ENCODE results near the gene KIF26A. TPM values are rescaled to one million over a fixed set of nuclear protein-coding genes. Genes with fewer than 3 reads are reported as not detected.

The KIF26A gene
- polyA plus RNA-seq, 1 donor from 2014 or later, result 11.2 TPM

GRCh38 chr14:104135904-104136471 is 2.4 kb upstream of the KIF26A start:
- H3K9ac ChIP-seq (ENCODE audit: low read length), result peak overlapping the region; percentile 72
- H3K9me2 ChIP-seq (ENCODE audit: insufficient read depth, low read length), result no peaks in the 10 kb centered on the region
- H3F3A ChIP-seq (ENCODE audit: insufficient read depth, low read length, poor library complexity, severe bottlenecking), result no peaks in the 10 kb centered on the region
- H3K27me3 ChIP-seq (ENCODE audit: insufficient read depth, low read depth, low read length), result peaks cover 29% of the 10 kb centered on the region
- TF ChIP-seq MXI1 (conservative IDR thresholded peaks at IDR 0.05; ENCODE audit: poor library complexity, severe bottlenecking) (no peak), REST (IDR thresholded peaks at IDR 0.05; ENCODE audit: borderline replicate concordance) (no peak), POLR2AphosphoS5 (IDR thresholded peaks at IDR 0.05) (peak; percentile 6), SMC3 (conservative IDR thresholded peaks at IDR 0.05; ENCODE audit: poor library complexity) (no peak), RAD21 (conservative IDR thresholded peaks at IDR 0.05) (no peak), EZH2 (IDR thresholded peaks at IDR 0.05; ENCODE audit: borderline replicate concordance, insufficient read depth, low read length, poor library complexity, severe bottlenecking) (no peak)
- TF ChIP-seq, protein P1, sequence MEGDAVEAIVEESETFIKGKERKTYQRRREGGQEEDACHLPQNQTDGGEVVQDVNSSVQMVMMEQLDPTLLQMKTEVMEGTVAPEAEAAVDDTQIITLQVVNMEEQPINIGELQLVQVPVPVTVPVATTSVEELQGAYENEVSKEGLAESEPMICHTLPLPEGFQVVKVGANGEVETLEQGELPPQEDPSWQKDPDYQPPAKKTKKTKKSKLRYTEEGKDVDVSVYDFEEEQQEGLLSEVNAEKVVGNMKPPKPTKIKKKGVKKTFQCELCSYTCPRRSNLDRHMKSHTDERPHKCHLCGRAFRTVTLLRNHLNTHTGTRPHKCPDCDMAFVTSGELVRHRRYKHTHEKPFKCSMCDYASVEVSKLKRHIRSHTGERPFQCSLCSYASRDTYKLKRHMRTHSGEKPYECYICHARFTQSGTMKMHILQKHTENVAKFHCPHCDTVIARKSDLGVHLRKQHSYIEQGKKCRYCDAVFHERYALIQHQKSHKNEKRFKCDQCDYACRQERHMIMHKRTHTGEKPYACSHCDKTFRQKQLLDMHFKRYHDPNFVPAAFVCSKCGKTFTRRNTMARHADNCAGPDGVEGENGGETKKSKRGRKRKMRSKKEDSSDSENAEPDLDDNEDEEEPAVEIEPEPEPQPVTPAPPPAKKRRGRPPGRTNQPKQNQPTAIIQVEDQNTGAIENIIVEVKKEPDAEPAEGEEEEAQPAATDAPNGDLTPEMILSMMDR (IDR thresholded peaks at IDR 0.05; ENCODE audit: poor library complexity, severe bottlenecking), result peak; percentile 60
- H3K36me3 ChIP-seq (ENCODE audit: insufficient read depth, low read length), result no peaks in the 10 kb centered on the region
- H3K4me3 ChIP-seq (ENCODE audit: low read length), result peak overlapping the region; percentile 95
- H2AFZ ChIP-seq (ENCODE audit: low read depth, low read length), result peak overlapping the region; percentile 3
- H3K79me2 ChIP-seq (replicated peaks; ENCODE audit: insufficient read depth, low read length), result peaks cover 16% of the 10 kb centered on the region
- H3K4me2 ChIP-seq (ENCODE audit: low read length), result no peak overlapping the region
- no peaks in the 10 kb centered on the region for H3K9me3 ChIP-seq (ENCODE audit: low read length)
- H4K20me1 ChIP-seq (ENCODE audit: insufficient read depth), result no peaks in the 10 kb centered on the region
- H3K27ac ChIP-seq (ENCODE audit: low read length), result no peak overlapping the region

- no peaks in the 10 kb centered on the region for H4K20me1 ChIP-seq (ENCODE audit: insufficient read depth)
- H3K27ac ChIP-seq (ENCODE audit: low read length), result no peak overlapping the region
- peak; percentile 2 for TF ChIP-seq POLR2AphosphoS5 (IDR thresholded peaks at IDR 0.05)
- TF ChIP-seq SMC3 (conservative IDR thresholded peaks at IDR 0.05; ENCODE audit: poor library complexity), result no peak
- no peak for TF ChIP-seq EZH2 (IDR thresholded peaks at IDR 0.05; ENCODE audit: borderline replicate concordance, insufficient read depth, low read length, poor library complexity, severe bottlenecking)
- TF ChIP-seq TAF1 (IDR thresholded peaks at IDR 0.05; ENCODE audit: low read depth), result no peak
- TF ChIP-seq EP300 (conservative IDR thresholded peaks at IDR 0.05; ENCODE audit: poor library complexity, severe bottlenecking), result no peak
- no peak for TF ChIP-seq MXI1 (conservative IDR thresholded peaks at IDR 0.05; ENCODE audit: poor library complexity, severe bottlenecking)
- TF ChIP-seq, protein P1 (IDR thresholded peaks at IDR 0.05; ENCODE audit: poor library complexity, severe bottlenecking), result no peak
- TF ChIP-seq REST (IDR thresholded peaks at IDR 0.05; ENCODE audit: borderline replicate concordance), result no peak
- no peaks in the 10 kb centered on the region for H3K9me3 ChIP-seq (ENCODE audit: low read length)
- no peaks in the 10 kb centered on the region for H3F3A ChIP-seq (ENCODE audit: insufficient read depth, low read length, poor library complexity, severe bottlenecking)
- no peak overlapping the region for H2AFZ ChIP-seq (ENCODE audit: low read depth, low read length)
- peaks cover 29% of the 10 kb centered on the region for H3K27me3 ChIP-seq (ENCODE audit: insufficient read depth, low read depth, low read length)
- peak overlapping the region; percentile 68 for H3K4me2 ChIP-seq (ENCODE audit: low read length)
- peak overlapping the region; percentile 72 for H3K9ac ChIP-seq (ENCODE audit: low read length)
- peaks cover 16% of the 10 kb centered on the region for H3K79me2 ChIP-seq (replicated peaks; ENCODE audit: insufficient read depth, low read length)
- no peaks in the 10 kb centered on the region for H3K36me3 ChIP-seq (ENCODE audit: insufficient read depth, low read length)
- H3K4me3 ChIP-seq (ENCODE audit: low read length), result peak overlapping the region; percentile 95
- H3K9me2 ChIP-seq (ENCODE audit: insufficient read depth, low read length), result no peaks in the 10 kb centered on the region
Observed at GRCh38 chr14:104136472-104137296, 1.7 kb upstream of the KIF26A start.
